ENCODE data around the gene CYP39A1.

The CYP39A1 gene

DNA sequence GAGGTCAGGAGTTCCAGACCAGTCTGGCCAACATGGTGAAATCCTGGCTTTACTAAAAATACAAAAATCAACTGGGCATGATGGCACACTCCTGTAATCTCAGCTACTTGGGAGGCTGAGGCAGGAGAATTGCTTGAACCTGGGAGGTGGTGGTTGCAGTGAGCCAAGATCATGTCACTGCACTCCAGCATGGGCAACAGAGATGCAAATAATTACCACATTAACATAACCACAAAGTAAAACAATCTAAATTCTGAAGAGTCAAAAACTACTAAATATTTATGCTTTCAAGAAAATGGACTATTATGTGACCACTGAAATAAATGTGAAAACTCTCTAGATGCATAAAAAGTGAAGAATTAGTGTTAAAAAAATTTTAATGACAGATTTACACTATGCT lies 59.9 kb downstream of the CYP39A1 start:
- in situ Hi-C loops (cut with HindIII; ENCODE audit: low sequenced_read_pairs) = no loop called here

DNA sequence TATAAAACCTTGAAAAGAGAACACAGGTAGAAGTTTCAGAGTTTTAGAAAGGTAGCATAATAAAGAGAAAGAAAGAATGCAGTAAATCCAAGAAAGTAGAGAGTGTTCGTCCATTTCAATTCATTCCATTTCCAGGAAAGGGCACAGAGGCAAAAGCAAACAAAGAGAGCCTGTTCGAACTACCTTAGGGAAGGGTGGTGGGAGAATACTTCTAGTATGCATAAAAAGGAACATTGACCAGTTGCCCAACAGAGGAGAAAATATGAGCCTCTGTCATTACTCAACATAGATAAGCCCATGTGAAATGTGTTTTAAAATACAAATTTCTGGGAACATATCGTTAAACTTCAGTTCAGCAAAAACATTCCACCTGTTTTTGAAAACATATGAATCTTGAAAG lies 60.6 kb downstream of the CYP39A1 start:
- in situ Hi-C loops (cut with HindIII; ENCODE audit: low sequenced_read_pairs) = no loop called here

DNA sequence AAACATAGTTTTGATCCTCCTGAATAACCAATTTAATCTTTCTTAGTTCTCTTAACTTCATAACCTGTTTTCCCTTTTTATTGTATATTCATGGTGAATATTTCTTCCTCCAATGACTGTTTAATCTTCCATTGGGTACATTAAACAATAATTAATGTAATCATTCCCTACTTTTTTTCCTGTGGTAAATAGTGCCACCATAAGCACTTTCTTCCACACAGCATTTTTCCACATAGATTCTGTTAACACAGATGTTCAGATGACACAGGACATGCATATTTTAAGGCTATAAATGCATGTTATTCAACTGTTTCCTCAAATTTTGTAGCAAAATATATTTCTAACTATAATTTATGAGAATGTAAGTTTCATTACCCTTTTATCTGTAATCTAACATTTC lies 61.9 kb downstream of the CYP39A1 start:
- in situ Hi-C loops (cut with HindIII; ENCODE audit: low sequenced_read_pairs) = no loop called here

DNA sequence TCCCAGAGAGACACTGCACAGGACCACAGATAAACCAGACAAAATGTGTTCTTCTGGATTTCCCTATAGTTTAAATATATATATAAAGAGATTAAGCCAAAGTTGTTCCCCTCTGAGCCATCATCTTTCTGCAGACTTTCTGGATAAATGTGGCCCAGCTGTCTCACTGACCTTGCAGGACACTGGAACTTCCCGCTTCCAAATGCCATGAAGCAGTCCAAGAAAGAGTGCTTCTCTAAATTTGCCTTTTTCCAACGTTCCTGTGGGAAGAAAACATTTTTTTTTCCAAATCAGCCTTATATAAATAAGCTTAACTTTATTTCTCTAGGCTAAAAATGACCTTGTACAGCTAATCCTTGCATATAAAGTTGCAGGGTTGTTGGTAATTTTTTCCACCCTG lies 65.7 kb downstream of the CYP39A1 start:
- in situ Hi-C loops (cut with HindIII; ENCODE audit: low sequenced_read_pairs) = no loop called here

DNA sequence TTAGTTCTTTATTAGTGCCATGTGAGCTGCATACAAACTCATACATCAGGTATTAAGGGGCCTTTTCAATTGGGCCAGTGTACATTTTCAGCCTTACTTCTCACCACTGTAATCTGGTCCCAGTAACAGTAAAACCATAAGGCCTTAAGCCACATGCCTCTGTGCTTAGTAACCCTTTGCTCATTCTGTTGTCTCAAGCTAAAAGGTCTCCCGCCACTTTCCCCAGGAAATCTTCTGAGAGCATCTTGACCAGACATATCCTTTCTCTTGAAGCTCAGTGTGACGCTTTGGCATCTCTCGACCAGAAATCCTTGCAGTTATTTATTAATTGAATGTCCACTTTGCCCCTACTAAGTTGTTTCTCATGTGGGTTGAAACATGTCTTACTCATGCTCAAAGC lies 68.0 kb downstream of the CYP39A1 start:
- in situ Hi-C loops (cut with HindIII; ENCODE audit: low sequenced_read_pairs) = no loop called here

DNA sequence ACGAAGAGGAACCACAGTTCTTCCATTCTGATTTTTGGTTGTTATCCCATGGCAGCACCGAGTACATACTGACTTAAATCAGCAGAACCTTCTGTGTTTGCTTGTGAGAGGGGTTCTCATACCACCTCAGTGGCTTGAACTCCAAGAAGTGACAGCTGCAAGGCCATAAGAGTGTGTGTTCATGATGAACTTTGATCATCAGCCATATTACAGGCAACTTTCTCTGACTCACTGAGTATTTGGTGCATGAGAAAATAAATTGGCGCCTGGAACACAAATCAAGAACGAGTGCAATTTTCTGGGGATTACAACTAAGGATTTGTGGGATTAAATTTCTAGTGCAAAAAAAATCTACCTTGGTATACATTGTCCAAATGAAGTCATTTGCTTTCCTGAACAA lies 68.9 kb downstream of the CYP39A1 start:
- in situ Hi-C loops (cut with HindIII; ENCODE audit: low sequenced_read_pairs) = no loop called here

DNA sequence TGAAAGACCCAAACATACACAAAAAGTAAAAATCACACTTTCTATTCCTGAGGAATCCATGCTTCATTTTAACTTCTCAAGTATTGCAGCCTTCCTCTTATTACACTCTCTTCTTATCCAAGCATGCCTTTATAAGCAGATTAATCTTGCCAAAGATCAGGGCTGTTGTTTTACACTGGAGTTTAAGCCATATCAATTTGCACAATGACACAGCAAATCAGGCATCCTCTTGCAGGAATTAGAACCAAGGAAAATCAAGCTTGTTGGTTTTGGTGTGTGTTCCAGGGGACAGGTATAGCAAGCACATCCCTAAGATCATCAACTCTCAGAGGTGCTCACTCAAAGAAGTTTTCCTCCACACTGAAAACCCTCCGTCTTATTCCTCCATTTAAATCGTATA lies 69.5 kb downstream of the CYP39A1 start:
- in situ Hi-C loops (cut with HindIII; ENCODE audit: low sequenced_read_pairs) = no loop called here

DNA sequence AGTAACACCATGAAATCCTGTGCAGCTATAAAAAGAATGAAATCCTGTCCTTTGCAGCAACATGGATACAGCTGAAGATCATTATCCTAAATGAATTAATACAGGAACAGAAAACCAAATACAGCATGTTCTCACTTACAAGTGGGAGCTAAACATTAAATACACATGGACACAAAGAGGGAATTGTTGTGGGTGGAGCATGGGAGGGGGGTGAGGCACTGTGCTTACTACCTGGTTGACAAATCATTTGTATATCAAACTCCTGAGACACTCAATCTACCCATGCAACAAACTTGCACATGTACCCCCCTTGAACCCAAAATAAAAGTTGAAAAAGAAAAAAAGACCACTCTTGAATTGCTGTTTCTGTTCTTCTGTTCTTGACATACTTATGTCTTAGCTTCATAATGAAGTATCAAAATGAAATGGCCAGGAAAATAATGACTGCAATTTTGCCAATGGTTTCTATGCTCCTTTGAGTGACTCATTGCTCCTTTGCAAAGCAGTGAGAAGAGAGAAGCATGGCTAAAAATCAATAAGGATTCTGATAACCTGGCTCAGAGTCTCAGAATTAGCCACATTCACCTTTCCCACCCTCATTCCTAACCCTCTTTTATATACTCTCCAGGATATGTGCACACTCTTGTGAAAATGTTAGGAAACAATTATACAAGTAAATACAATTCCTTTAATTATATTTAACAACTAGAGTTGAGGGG lies 71.0 kb downstream of the CYP39A1 start:
- in situ Hi-C loops (cut with HindIII; ENCODE audit: low sequenced_read_pairs) = no loop called here

DNA sequence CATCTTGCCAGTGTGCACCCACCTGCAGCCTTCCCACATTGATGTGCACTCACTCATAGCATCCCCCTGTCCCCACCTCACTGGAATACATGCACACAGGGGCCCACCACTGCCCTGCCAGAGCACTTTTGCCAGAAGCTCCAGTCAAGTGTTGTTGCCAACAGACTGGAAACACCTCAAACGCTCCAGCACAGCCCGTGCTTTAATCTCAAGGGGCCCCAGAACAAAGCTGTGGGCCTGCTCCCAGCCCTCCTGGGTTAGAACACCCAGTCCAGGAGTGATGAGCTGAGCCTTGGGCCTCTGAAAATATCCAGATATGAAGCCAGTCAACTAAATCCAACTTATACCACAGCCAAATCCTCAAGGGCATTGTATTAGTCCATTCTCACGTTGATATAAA lies 77.1 kb downstream of the CYP39A1 start:
- in situ Hi-C loops (cut with HindIII; ENCODE audit: low sequenced_read_pairs) = no loop called here

DNA sequence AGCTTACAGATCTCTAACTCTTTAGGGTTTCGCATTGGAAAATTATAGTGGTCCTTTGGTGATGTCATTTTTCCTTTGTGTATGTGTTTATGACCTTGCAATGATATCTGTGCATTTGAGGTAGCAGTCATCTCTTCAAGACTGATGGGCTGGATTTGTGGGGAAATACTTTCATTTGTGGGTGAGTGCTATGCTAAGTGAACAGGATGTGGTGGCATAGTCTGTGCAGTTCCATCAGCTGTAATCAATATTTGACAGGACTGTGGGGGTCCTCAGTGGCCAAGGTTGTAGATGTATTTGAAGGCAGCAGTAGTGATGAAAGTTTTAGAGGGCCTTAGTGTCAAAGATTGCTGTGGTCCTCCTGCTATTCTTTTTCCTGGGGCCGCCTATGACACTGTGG lies 79.5 kb downstream of the CYP39A1 start:
- in situ Hi-C loops (cut with HindIII; ENCODE audit: low sequenced_read_pairs) = no loop called here

DNA sequence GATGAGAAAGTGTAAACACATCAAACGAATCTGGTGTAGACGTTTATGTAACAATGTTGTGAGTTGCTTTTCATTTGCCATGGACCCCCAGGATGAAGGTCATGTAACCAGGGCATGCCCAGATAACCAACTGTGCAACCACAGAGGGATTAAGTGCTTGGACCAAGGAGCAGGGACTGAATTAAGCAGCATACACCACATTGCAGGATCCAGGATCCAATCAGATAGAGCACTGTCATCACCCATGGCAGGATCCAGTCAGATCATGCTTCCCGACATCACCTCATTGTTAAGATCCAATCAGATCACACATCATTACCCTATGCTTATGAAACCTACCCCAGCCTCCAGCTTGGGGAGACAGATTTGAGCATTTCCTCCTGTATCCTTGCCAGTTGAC lies 87.1 kb downstream of the CYP39A1 start:
- in situ Hi-C loops (cut with HindIII; ENCODE audit: low sequenced_read_pairs) = no loop called here

DNA sequence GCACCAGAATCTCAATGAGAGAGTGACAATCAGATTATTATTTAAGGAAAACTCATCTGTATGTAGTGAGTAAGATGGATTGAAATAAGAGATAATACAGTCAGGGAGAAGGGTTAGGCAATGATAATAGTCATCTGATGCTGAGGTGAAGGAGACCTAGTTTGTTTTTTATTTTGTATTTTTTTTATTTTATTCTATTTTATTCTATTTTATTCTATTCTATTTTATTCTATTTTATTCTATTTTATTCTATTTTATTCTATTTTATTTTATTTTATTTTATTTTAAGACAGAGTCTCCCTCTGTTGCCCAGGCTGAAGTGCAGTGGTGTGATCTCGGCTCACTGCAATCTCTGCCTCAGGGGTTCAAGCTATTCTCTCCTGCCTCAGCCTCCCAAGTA lies 88.7 kb downstream of the CYP39A1 start:
- in situ Hi-C loops (cut with HindIII; ENCODE audit: low sequenced_read_pairs) = loop anchor here (5.0 kb wide), 1 partner anchor 47 kb away; no protein-coding TSS in a partner anchor

DNA sequence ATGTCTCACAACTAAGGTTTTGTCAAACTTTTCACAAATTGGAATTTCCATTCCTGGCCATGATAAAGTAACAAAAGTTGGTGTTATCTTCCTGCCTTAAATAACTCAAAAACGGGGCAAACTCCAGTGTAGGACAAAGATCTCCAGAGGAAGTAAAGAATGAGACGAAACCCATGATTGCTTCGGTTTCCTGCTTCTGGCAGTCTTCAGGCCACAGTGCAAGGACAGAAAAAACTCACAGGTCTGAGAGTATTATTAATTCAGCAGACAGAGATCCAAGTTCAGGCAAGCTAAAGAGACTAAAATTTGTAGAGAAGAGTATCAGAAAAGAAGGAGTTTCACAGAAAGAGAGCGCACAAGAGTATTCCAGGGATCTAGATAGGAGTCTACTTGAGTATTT lies 96.6 kb downstream of the CYP39A1 start:
- in situ Hi-C loops (cut with HindIII; ENCODE audit: low sequenced_read_pairs) = no loop called here

DNA sequence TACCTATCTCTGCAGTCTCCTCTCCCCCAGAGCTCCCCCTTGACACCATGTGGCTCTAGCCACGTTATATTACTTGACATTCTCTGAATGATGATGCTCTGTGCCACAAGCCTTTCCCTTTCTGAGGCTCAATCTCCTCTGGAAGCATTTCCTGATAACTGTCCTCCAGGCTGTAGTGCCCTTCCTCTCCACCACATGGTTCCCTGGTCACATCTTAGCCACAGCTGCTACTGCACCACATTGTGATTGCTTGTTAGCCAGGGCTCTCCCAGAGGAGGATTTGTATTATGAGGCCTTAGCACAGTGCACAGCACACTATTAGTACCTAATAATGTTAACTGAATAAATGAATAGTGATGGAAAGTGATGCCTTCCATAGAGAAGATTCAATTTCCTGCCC lies 97.5 kb downstream of the CYP39A1 start:
- in situ Hi-C loops (cut with HindIII; ENCODE audit: low sequenced_read_pairs) = no loop called here

DNA sequence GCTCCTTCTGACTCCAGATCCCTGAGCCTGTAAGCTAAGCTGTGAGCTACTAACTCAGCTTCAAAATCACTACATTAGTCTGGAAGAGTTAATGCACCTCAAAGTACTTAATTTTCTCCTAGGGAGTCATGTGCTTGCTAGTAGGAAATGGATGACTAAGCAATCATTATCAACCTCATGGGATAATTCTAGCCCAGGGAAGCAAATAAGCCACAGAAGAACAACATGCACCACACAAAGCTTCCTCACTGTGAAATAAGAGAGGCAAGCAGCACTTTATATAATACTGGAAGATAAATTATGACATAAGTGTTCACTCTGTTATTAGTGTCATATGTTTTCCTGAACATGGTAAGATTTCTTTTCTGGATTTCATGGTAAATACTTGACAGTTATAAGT lies 103.5 kb downstream of the CYP39A1 start:
- in situ Hi-C loops (cut with HindIII; ENCODE audit: low sequenced_read_pairs) = no loop called here

DNA sequence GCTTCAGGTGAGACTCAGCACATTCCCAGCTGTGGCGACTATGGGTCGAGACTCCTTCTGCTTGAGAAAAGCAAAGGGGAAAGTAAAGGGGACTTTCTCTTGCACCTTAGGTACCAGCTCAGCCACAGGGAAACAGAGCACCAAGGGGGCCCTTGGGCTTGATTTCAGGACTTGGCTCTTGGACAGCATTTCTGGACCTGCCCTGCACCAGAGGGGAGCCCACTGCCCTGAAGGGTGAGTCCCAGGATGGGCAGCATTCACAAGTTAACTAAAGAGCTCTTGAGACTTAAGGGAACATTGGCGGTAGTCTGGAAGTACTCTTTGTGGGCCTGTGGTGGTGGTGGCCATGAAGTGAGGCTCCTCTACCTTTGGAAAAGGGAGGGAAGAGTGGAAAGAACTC lies 111.1 kb downstream of the CYP39A1 start:
- in situ Hi-C loops (cut with HindIII; ENCODE audit: low sequenced_read_pairs) = no loop called here

DNA sequence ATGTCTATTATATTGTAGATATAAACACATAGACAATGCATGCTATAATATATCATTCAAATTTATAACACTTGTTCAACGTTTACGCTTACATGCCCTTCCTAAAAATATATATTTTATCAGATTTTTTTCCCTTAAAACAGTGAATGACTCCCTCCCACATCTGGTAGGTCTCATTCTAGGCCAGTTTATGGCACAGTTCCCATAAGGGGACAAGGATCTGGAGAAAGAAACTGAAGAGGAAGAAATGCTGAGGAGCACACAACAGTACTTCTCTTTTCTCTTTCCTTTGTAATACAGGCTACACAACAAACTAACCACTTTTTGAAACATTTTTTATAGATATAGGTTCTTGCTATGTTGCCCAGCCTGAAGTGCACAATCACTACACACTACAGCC lies 112.8 kb downstream of the CYP39A1 start:
- in situ Hi-C loops (cut with HindIII; ENCODE audit: low sequenced_read_pairs) = no loop called here

DNA sequence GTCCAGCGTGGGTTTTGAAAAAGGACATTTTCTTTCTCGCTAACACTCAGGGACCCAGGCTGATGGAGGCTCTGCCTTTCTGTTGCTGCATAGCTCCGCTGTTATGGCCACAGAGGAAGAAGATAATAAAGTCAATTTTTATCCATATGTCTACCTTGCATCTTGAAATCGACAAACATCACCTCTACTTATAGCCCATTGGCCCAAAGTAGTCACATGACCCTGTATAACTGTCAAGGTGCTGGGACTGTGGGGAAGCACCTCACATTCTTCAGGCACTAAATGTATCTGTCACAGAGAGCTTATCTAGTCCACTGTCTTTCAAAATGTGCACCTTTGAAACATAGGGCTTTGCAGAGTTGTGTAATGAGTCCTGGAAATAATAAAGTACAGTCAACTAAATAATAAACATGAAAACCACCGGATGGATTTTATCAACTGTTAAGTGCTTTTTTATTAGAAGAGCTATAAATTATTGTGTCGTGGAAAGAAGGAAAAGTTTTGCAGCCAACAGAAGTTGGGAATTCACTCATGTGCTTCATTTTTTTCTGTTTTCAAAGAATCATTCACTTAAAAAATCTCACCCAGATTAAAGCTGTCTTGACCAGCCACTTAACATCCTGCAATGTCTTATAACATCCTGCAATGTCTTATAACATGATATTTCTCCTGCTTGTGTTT lies 113.7 kb downstream of the CYP39A1 start:
- in situ Hi-C loops (cut with HindIII; ENCODE audit: low sequenced_read_pairs) = no loop called here

DNA sequence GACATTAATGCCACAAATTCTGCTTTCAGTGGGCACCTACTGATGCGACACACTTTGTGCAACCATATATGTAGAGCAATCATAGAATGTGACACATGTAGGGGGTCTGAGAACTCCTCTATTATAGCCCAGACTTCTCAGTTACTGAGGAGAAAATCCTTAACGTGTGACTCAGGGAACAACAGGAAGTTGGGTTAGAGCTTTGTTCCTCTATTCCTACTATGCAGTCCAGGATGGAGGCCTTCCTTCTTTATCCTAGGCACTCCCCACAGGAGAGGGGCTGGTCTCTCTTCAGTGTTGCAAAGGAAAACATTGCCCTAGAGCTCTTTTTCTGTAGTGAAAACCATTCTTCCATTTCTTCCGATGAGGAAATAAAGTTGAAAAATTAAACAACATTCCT lies 121.7 kb downstream of the CYP39A1 start:
- in situ Hi-C loops (cut with HindIII; ENCODE audit: low sequenced_read_pairs) = no loop called here

DNA sequence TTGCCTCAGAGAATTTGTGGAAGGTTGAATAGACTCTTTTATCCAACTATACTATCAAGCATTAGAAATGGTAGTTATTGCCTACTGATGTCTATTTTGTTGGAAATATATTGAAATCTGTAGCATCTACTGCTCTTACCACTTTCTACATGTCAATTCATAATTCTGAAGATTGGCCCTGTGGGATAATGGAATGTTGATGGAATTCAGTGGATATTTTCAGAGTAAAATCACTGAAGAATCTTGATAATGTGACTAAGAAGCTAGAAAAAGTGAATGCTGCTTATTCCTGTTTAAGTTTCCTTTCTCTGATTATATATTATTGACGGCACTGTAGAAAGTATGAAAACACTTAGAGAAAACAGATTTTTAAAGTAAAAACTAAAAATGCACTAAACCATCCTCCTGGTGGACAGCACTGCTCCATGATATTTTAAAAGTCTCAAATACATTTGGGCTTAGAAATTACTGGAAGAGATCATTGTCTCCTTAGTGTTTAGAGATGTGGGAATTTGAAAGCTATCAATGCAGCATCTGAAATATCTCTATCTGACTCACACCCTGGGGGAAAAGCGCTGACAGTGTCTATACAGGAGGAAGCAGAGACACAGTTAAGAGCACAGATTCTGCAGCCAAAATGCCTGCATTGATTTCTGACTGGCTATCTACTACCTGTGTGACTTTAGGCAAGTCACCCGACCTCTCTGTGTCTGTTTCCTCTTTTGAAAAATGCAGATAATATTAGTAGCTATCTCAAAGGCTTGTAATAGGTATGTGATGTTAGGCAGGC lies 123.5 kb downstream of the CYP39A1 start:
- in situ Hi-C loops (cut with HindIII; ENCODE audit: low sequenced_read_pairs) = no loop called here

DNA sequence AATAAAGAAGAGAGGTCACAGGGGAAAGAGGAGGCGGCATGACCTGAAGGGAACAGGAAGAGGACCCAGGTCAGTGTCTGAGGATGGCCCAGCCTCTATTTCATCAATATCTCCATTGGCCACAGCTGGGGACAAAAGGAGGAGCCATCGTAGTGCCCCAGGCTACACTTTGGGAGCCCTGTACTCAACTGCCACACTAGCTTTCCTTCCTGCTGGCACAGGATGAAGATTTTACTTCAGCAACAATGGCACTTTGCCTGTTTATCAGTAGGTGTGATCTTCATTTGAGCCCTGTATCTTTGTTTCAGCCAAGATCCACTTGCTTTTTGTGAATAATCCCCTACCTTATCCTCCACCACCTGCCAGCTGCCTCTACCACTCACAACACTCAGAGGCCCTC lies 126.0 kb downstream of the CYP39A1 start:
- in situ Hi-C loops (cut with HindIII; ENCODE audit: low sequenced_read_pairs) = no loop called here

DNA sequence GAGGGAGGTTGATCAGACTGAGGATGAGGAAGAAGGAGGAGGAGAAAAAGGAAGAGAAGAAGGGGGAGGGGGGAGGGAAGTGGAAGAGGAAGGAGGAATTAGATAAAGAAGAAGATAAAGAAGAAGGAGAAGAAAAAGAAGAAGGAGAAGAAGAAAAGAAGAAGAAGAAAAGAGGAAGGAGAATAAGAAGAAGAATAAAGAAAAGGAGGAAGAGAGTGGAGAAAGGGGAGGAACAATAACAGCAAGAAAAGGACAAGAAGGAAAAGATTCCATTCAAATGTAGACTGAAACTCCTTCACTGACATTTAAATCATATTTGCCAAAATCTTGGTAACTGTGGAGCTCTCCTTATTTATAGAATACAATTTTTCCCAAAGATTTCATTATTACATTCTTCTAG lies 127.0 kb downstream of the CYP39A1 start:
- in situ Hi-C loops (cut with HindIII; ENCODE audit: low sequenced_read_pairs) = no loop called here

All from endothelial cell of hepatic sinusoid (primary cell).